Activated naive CD8-positive, alpha-beta T cell treated with anti-CD3 and anti-CD28 coated beads, Interleukin-2, amount 10 ng/mL, durations not matched to agents 7 days and 5 days (primary cell): ENCODE results near the gene LIPN. TPM values are rescaled to one million over a fixed set of nuclear protein-coding genes. Genes with fewer than 3 reads are reported as not detected.

Experiments used
- ATAC-seq: fragments of 150-1000 bp; cut with Tn5 transposase; one replicate; pipeline ENCODE4 v1.10.0; 2021; ENCODE audit warnings: low read depth, moderate library complexity
- POLR2A ChIA-PET: fragments of 350-600 bp; sonication (Branson Sonifier 250); formaldehyde crosslinking; loops from one replicate; lab custom pipeline; 2021; ENCODE audit warnings: antibody characterized with exemption; lab: Charles Lee
- DNase-seq: peaks from one replicate; pipeline ENCODE4 v3.0.0; 2021
- H3K27ac Mint-ChIP-seq: one replicate; pipeline ENCODE4 v1.8.0; 2022; ENCODE audit warnings: mild to moderate bottlenecking, mixed read lengths
- H3K27me3 Mint-ChIP-seq: one replicate; pipeline ENCODE4 v1.8.0; 2022; ENCODE audit warnings: mild to moderate bottlenecking, moderate library complexity, mixed read lengths
- H3K36me3 Mint-ChIP-seq: one replicate; pipeline ENCODE4 v1.8.0; 2021; ENCODE audit warnings: mild to moderate bottlenecking, mixed read lengths
- H3K4me1 Mint-ChIP-seq: one replicate; pipeline ENCODE4 v1.8.0; 2021; ENCODE audit warnings: mixed read lengths
- H3K4me3 Mint-ChIP-seq: one replicate; pipeline ENCODE4 v1.8.0; 2022; ENCODE audit warnings: mild to moderate bottlenecking, moderate library complexity, mixed read lengths
- H3K9me3 Mint-ChIP-seq: one replicate; pipeline ENCODE4 v1.8.0; 2021; ENCODE audit warnings: mixed read lengths
- total RNA-seq, 2 experiments: library from RNA; stranded (reverse); gene quantifications; one replicate each; pipeline ENCODE4 v1.2.3, GENCODE V29; 2021

The LIPN gene
- total RNA-seq, 2 experiments from 2014 or later, result not detected

GRCh38 chr10:88754287-88754686 is 5.5 kb upstream of the LIPN start:
- POLR2A ChIA-PET, result no interaction called here
- peaks cover 7% of the 10 kb centered on the region for H3K27me3 Mint-ChIP-seq
- H3K4me3 Mint-ChIP-seq, result no peak overlapping the region
- no peaks in the 10 kb centered on the region for H3K9me3 Mint-ChIP-seq
- DNase-seq (no peak), ATAC-seq (no peak)
- no peaks in the 10 kb centered on the region for H3K36me3 Mint-ChIP-seq
- H3K4me1 Mint-ChIP-seq, result no peaks in the 10 kb centered on the region
- no peak overlapping the region for H3K27ac Mint-ChIP-seq

- Mint-ChIP-seq H3K27me3 (peaks cover 3% of the 10 kb centered on the region), H3K9me3 (peaks cover 4% of the 10 kb centered on the region), H3K4me3 (no peak overlapping the region), H3K36me3 (peaks cover 3% of the 10 kb centered on the region), H3K27ac (no peak overlapping the region), H3K4me1 (peaks cover 4% of the 10 kb centered on the region)
- DNase-seq (no peak), ATAC-seq (no peak)
- POLR2A ChIA-PET, result no interaction called here
Observed at GRCh38 chr10:88755753-88756152, 4.1 kb upstream of the LIPN start.

- H3K9me3 Mint-ChIP-seq, result peaks cover 4% of the 10 kb centered on the region
- ATAC-seq, result no peak
- no peak for DNase-seq
Observed at GRCh38 chr10:88756660-88757059, 3.2 kb upstream of the LIPN start.

GRCh38 chr10:88762906-88763305 is 3.1 kb downstream of the LIPN start:
- no peak for DNase-seq
- Mint-ChIP-seq H3K9me3 (peaks cover 4% of the 10 kb centered on the region), H3K4me3 (no peak overlapping the region), H3K27ac (no peak overlapping the region), H3K4me1 (peaks cover 4% of the 10 kb centered on the region), H3K36me3 (peaks cover 3% of the 10 kb centered on the region), H3K27me3 (peaks cover 2% of the 10 kb centered on the region)
- no peak for ATAC-seq
- POLR2A ChIA-PET, result no interaction called here

More at GRCh38 chr10:88756660-88757059, 3.2 kb upstream of the LIPN start:
- H3K27me3 Mint-ChIP-seq, result peaks cover 3% of the 10 kb centered on the region
- no peak overlapping the region for H3K27ac Mint-ChIP-seq
- POLR2A ChIA-PET, result no interaction called here
- H3K36me3 Mint-ChIP-seq, result peaks cover 3% of the 10 kb centered on the region
- H3K4me3 Mint-ChIP-seq, result no peak overlapping the region
- peaks cover 4% of the 10 kb centered on the region for H3K4me1 Mint-ChIP-seq

- H3K4me1 Mint-ChIP-seq, result peaks cover 4% of the 10 kb centered on the region
- ATAC-seq, result no peak
- H3K9me3 Mint-ChIP-seq, result peaks cover 4% of the 10 kb centered on the region
- peaks cover 4% of the 10 kb centered on the region for H3K27me3 Mint-ChIP-seq
- no peak for DNase-seq
- no peak overlapping the region for H3K4me3 Mint-ChIP-seq
- POLR2A ChIA-PET, result no interaction called here
- H3K36me3 Mint-ChIP-seq, result peaks cover 3% of the 10 kb centered on the region
- H3K27ac Mint-ChIP-seq, result no peak overlapping the region
Observed at GRCh38 chr10:88763441-88763840, 3.6 kb downstream of the LIPN start.

- peaks cover 4% of the 10 kb centered on the region for H3K27me3 Mint-ChIP-seq
- ATAC-seq (no peak), DNase-seq (no peak)
- H3K4me1 Mint-ChIP-seq, result peaks cover 4% of the 10 kb centered on the region
- H3K9me3 Mint-ChIP-seq, result peaks cover 4% of the 10 kb centered on the region
- POLR2A ChIA-PET, result no interaction called here
- no peak overlapping the region for H3K27ac Mint-ChIP-seq
- H3K4me3 Mint-ChIP-seq, result no peak overlapping the region
- peaks cover 3% of the 10 kb centered on the region for H3K36me3 Mint-ChIP-seq
Observed at GRCh38 chr10:88764110-88764509, 4.3 kb downstream of the LIPN start.

GRCh38 chr10:88765816-88766215 is 6.0 kb downstream of the LIPN start:
- ATAC-seq, result no peak
- POLR2A ChIA-PET, result no interaction called here
- Mint-ChIP-seq H3K4me1 (no peaks in the 10 kb centered on the region), H3K27me3 (peaks cover 12% of the 10 kb centered on the region), H3K9me3 (no peaks in the 10 kb centered on the region), H3K4me3 (no peak overlapping the region), H3K36me3 (no peaks in the 10 kb centered on the region), H3K27ac (no peak overlapping the region)
- no peak for DNase-seq

- Mint-ChIP-seq H3K27me3 (peaks cover 17% of the 10 kb centered on the region), H3K36me3 (no peaks in the 10 kb centered on the region), H3K4me3 (no peak overlapping the region), H3K9me3 (peaks cover 2% of the 10 kb centered on the region), H3K27ac (no peak overlapping the region), H3K4me1 (no peaks in the 10 kb centered on the region)
- POLR2A ChIA-PET, result no interaction called here
- ATAC-seq (no peak), DNase-seq (no peak)
Observed at GRCh38 chr10:88769384-88769783, 9.6 kb downstream of the LIPN start.

GRCh38 chr10:88781206-88781605 is 21.4 kb downstream of the LIPN start:
- no peak overlapping the region for H3K27ac Mint-ChIP-seq
- peaks cover 1% of the 10 kb centered on the region for H3K9me3 Mint-ChIP-seq
- DNase-seq (no peak), ATAC-seq (no peak)
- H3K27me3 Mint-ChIP-seq, result peaks cover 12% of the 10 kb centered on the region
- H3K4me3 Mint-ChIP-seq, result no peak overlapping the region
- no peaks in the 10 kb centered on the region for H3K36me3 Mint-ChIP-seq
- peaks cover 1% of the 10 kb centered on the region for H3K4me1 Mint-ChIP-seq
- POLR2A ChIA-PET, result interaction anchor here (0.6 kb wide), 1 partner anchor 16 kb away, joined by 3 read pairs; no protein-coding TSS in a partner anchor

GRCh38 chr10:88782222-88782621 is 22.4 kb downstream of the LIPN start:
- Mint-ChIP-seq H3K36me3 (no peaks in the 10 kb centered on the region), H3K4me3 (no peak overlapping the region), H3K4me1 (no peaks in the 10 kb centered on the region), H3K9me3 (no peaks in the 10 kb centered on the region), H3K27ac (no peak overlapping the region), H3K27me3 (peaks cover 12% of the 10 kb centered on the region)
- POLR2A ChIA-PET, result no interaction called here
- DNase-seq (no peak), ATAC-seq (no peak)

GRCh38 chr10:88783724-88784123 is 23.9 kb downstream of the LIPN start:
- Mint-ChIP-seq H3K27me3 (peaks cover 6% of the 10 kb centered on the region), H3K4me3 (no peak overlapping the region), H3K4me1 (no peaks in the 10 kb centered on the region), H3K9me3 (no peaks in the 10 kb centered on the region), H3K36me3 (no peaks in the 10 kb centered on the region), H3K27ac (no peak overlapping the region)
- ATAC-seq (no peak), DNase-seq (no peak)
- POLR2A ChIA-PET, result no interaction called here

GRCh38 chr10:88786032-88786770 is 26.4 kb downstream of the LIPN start:
- no peak for ATAC-seq
- H3K4me3 Mint-ChIP-seq, result no peak overlapping the region
- POLR2A ChIA-PET, result no interaction called here
- no peak for DNase-seq
- H3K9me3 Mint-ChIP-seq, result no peaks in the 10 kb centered on the region
- peaks cover 6% of the 10 kb centered on the region for H3K27me3 Mint-ChIP-seq
- no peaks in the 10 kb centered on the region for H3K4me1 Mint-ChIP-seq
- no peaks in the 10 kb centered on the region for H3K36me3 Mint-ChIP-seq
- H3K27ac Mint-ChIP-seq, result no peak overlapping the region

GRCh38 chr10:88787463-88787862 is 27.6 kb downstream of the LIPN start:
- Mint-ChIP-seq H3K4me3 (no peak overlapping the region), H3K36me3 (no peaks in the 10 kb centered on the region), H3K9me3 (no peaks in the 10 kb centered on the region), H3K4me1 (no peaks in the 10 kb centered on the region), H3K27ac (no peak overlapping the region), H3K27me3 (peaks cover 6% of the 10 kb centered on the region)
- DNase-seq, result no peak
- POLR2A ChIA-PET, result interaction anchor here (0.5 kb wide), 1 partner anchor 144 kb away, joined by 4 read pairs; no protein-coding TSS in a partner anchor
- ATAC-seq, result no peak

- Mint-ChIP-seq H3K36me3 (no peaks in the 10 kb centered on the region), H3K4me3 (no peak overlapping the region), H3K27me3 (peaks cover 2% of the 10 kb centered on the region), H3K4me1 (peaks cover 10% of the 10 kb centered on the region), H3K27ac (no peak overlapping the region), H3K9me3 (no peaks in the 10 kb centered on the region)
- POLR2A ChIA-PET, result no interaction called here
- ATAC-seq (no peak), DNase-seq (no peak)
Observed at GRCh38 chr10:88788924-88789323, 29.1 kb downstream of the LIPN start.
